H9 (cell line): ENCODE data around the gene TEX12. TPM values are rescaled to one million over a fixed set of nuclear protein-coding genes. Genes with fewer than 3 reads are reported as not detected.

Source experiments
- DNase-seq: peaks from one replicate; pipeline ENCODE4 v3.0.0-alpha.2; 2017
- H2AFZ ChIP-seq: one replicate; pipeline ENCODE4 v1.6.1; 2013; ENCODE audit warnings: mild to moderate bottlenecking, low read length, control low read depth, moderate library complexity
- H2AK5ac ChIP-seq: 2 replicates; pipeline ENCODE4 v1.6.1; 2013; ENCODE audit warnings: low read length, control low read depth, mixed read lengths; ENCODE audit not compliant: insufficient read length
- H2BK120ac ChIP-seq: one replicate; pipeline ENCODE4 v1.6.1; 2013; ENCODE audit warnings: low read depth, mild to moderate bottlenecking, low read length, control low read depth, inconsistent platforms; ENCODE audit not compliant: poor library complexity, severe bottlenecking
- H2BK12ac ChIP-seq: 2 replicates; pipeline ENCODE4 v1.6.1; 2013; ENCODE audit warnings: low read length, control low read depth, mixed read lengths, low read depth; ENCODE audit not compliant: insufficient read length
- H2BK15ac ChIP-seq: 2 replicates; pipeline ENCODE4 v1.6.1; 2013; ENCODE audit warnings: low read depth, low read length, control low read depth
- H2BK20ac ChIP-seq: one replicate; pipeline ENCODE4 v1.6.1; 2013; ENCODE audit warnings: low read depth, mild to moderate bottlenecking, low read length, control low read depth, inconsistent platforms; ENCODE audit not compliant: poor library complexity, severe bottlenecking
- H2BK5ac ChIP-seq: 2 replicates; pipeline ENCODE4 v1.6.1; 2013; ENCODE audit warnings: low read length, control low read depth, mixed read lengths; ENCODE audit not compliant: insufficient read length
- H3K14ac ChIP-seq: 2 replicates; pipeline ENCODE4 v1.6.1; 2013; ENCODE audit warnings: low read length, control low read depth; ENCODE audit not compliant: insufficient read depth
- H3K18ac ChIP-seq: 2 replicates; pipeline ENCODE4 v1.6.1; 2013; ENCODE audit warnings: low read depth, mild to moderate bottlenecking, mixed read lengths, low read length, control low read depth; ENCODE audit not compliant: insufficient read length
- H3K23ac ChIP-seq: 2 replicates; pipeline ENCODE4 v1.6.1; 2013; ENCODE audit warnings: low read length, control low read depth, mixed read lengths, low read depth; ENCODE audit not compliant: insufficient read length
- H3K23me2 ChIP-seq: 2 replicates; pipeline ENCODE4 v1.6.1; 2013; ENCODE audit warnings: low read depth, mild to moderate bottlenecking, mixed read lengths, low read length, control low read depth; ENCODE audit not compliant: insufficient read length, poor library complexity, severe bottlenecking
- H3K27ac ChIP-seq: 2 replicates; pipeline ENCODE4 v1.5.1; 2013; ENCODE audit warnings: low read length, control low read depth, mixed read lengths, low read depth; ENCODE audit not compliant: insufficient read length
- H3K27me3 ChIP-seq: 2 replicates; pipeline ENCODE4 v1.6.1; 2013; ENCODE audit warnings: low read length, control low read depth, inconsistent platforms; ENCODE audit not compliant: insufficient read depth
- H3K4ac ChIP-seq: 2 replicates; pipeline ENCODE4 v1.6.1; 2013; ENCODE audit warnings: low read depth, mild to moderate bottlenecking, control low read depth, inconsistent platforms, low read length, moderate library complexity
- H3K4me1 ChIP-seq: 2 replicates; pipeline ENCODE4 v1.6.1; 2013; ENCODE audit warnings: low read length, control low read depth, inconsistent platforms; ENCODE audit not compliant: insufficient read depth
- H3K4me2 ChIP-seq: 2 replicates; pipeline ENCODE4 v1.6.1; 2013; ENCODE audit warnings: low read length, control low read depth, mixed read lengths; ENCODE audit not compliant: insufficient read length, insufficient read depth
- H3K56ac ChIP-seq: 2 replicates; pipeline ENCODE4 v1.6.1; 2013; ENCODE audit warnings: low read depth, mild to moderate bottlenecking, mixed read lengths, low read length, control low read depth; ENCODE audit not compliant: insufficient read length
- H3K79me1 ChIP-seq: 2 replicates; pipeline ENCODE4 v1.6.1; 2013; ENCODE audit warnings: low read depth, mild to moderate bottlenecking, moderate library complexity, low read length, control low read depth, inconsistent platforms; ENCODE audit not compliant: insufficient read depth, poor library complexity, severe bottlenecking
- H3K79me2 ChIP-seq: 2 replicates; pipeline ENCODE4 v1.6.1; 2013; ENCODE audit warnings: low read length, control low read depth, inconsistent platforms; ENCODE audit not compliant: insufficient read depth
- H3K9ac ChIP-seq: 2 replicates; pipeline ENCODE4 v1.6.1; 2013; ENCODE audit warnings: low read length, control low read depth, mixed read lengths; ENCODE audit not compliant: insufficient read length; ENCODE audit errors: extremely low read depth
- H3K9me3 ChIP-seq: one replicate; pipeline ENCODE4 v1.6.1; 2013; ENCODE audit warnings: low read depth, low read length, inconsistent platforms; ENCODE audit not compliant: control insufficient read depth
- H3T11ph ChIP-seq: one replicate; pipeline ENCODE4 v1.6.1; 2013; ENCODE audit warnings: mild to moderate bottlenecking, low read length, control low read depth, inconsistent platforms
- H4K20me1 ChIP-seq: one replicate; pipeline ENCODE4 v1.6.1; 2013; ENCODE audit not compliant: control insufficient read depth, insufficient read length, insufficient read depth
- H4K5ac ChIP-seq: 2 replicates; pipeline ENCODE4 v1.6.1; 2013; ENCODE audit warnings: low read depth, mild to moderate bottlenecking, mixed read lengths, low read length, control low read depth; ENCODE audit not compliant: insufficient read length
- H4K8ac ChIP-seq: replicated peaks from 2 replicates; pipeline ENCODE4 v1.6.1; 2013; ENCODE audit warnings: low read length, control low read depth, mixed read lengths, low read depth; ENCODE audit not compliant: insufficient read length
- H4K91ac ChIP-seq: 2 replicates; pipeline ENCODE4 v1.6.1; 2013; ENCODE audit warnings: low read depth, mild to moderate bottlenecking, moderate library complexity, mixed read lengths, low read length, control low read depth; ENCODE audit not compliant: insufficient read length
- H3K27ac Mint-ChIP-seq, 3 experiments: 2 replicates in 2 of 3; 3 replicates in 1 of 3; pipeline ENCODE4 v1.8.0; 2020 to 2021; ENCODE audit warnings: mixed read lengths in 3 of 3, mild to moderate bottlenecking in 1 of 3, moderate library complexity in 1 of 3
- H3K27me3 Mint-ChIP-seq: 2 replicates; pipeline ENCODE4 v1.8.0; 2021; ENCODE audit warnings: low read depth, mild to moderate bottlenecking, moderate library complexity, mixed read lengths
- H3K36me3 Mint-ChIP-seq, 3 experiments: 2 replicates in 2 of 3; 3 replicates in 1 of 3; pipeline ENCODE4 v1.8.0; 2020 to 2021; ENCODE audit warnings: low read depth in 3 of 3, mixed read lengths in 3 of 3; ENCODE audit not compliant: insufficient read depth in 1 of 3
- H3K4me1 Mint-ChIP-seq, 2 experiments: 2 replicates each; pipeline ENCODE4 v1.8.0; 2020; ENCODE audit warnings: mixed read lengths in 2 of 2
- H3K4me3 Mint-ChIP-seq, 2 experiments: 2 replicates in 1 of 2; 3 replicates in 1 of 2; pipeline ENCODE4 v1.8.0; 2020 to 2021; ENCODE audit warnings: mild to moderate bottlenecking in 2 of 2, mixed read lengths in 2 of 2, moderate library complexity in 1 of 2
- H3K9me3 Mint-ChIP-seq, 2 experiments: 2 replicates in 1 of 2; 3 replicates in 1 of 2; pipeline ENCODE4 v1.8.0; 2020; ENCODE audit warnings: mild to moderate bottlenecking in 2 of 2, mixed read lengths in 2 of 2, moderate library complexity in 1 of 2
- CTCF ChIP-seq: fragments of 200-600 bp; sonication (generic); conservative IDR thresholded peaks from 3 replicates; pipeline ENCODE4 v1.8.0; 2021; ENCODE audit warnings: antibody characterized with exemption, mild to moderate bottlenecking
- WGBS: extraction: QIAGEN DNeasy Blood & Tissue Kit; methylation state at CpG from one replicate; pipeline ENCODE4 v1.1.7; 2013; ENCODE audit warnings: missing lambda C conversion rate, low lambda C conversion rate, mixed read lengths; ENCODE audit not compliant: insufficient read length; ENCODE audit errors: extremely low coverage; 5-methylcytosine and 5-hydroxymethylcytosine counted together
- total RNA-seq: library from RNA; stranded (reverse); gene quantifications from 2 replicates; pipeline ENCODE4 v1.2.1, GENCODE V29; 2021

Gene TEX12
- total RNA-seq, 1 experiment from 2014 or later: 0.31 TPM

- no peak overlapping the region for H4K8ac ChIP-seq
- no peaks in the 10 kb centered on the region for H4K20me1 ChIP-seq
- no peak overlapping the region for H3K4ac ChIP-seq
- no peak overlapping the region for H2BK5ac ChIP-seq
- no peak overlapping the region for H2BK15ac ChIP-seq
- no peaks in the 10 kb centered on the region for H3K23me2 ChIP-seq
- no CpG with 5 or more reads among the region's 1 CpG for WGBS
- DNase-seq: no peak
- H2BK12ac ChIP-seq: no peak overlapping the region
- no peaks in the 10 kb centered on the region for H3K9me3 ChIP-seq
- Mint-ChIP-seq H3K27me3 (peaks cover 11% of the 10 kb centered on the region), H3K4me1 (peaks cover 2 to 3% of the 10 kb centered on the region in 2 experiments; a peak in 1 of 4 replicates), H3K9me3 (peaks cover 4 to 7% of the 10 kb centered on the region in 2 experiments; a peak in 4 of 5 replicates), H3K27ac (no peak overlapping the region), H3K4me3 (no peak overlapping the region), H3K36me3 (no peaks in the 10 kb centered on the region)
- H3K56ac ChIP-seq: no peak overlapping the region
- H3K4me2 ChIP-seq: no peak overlapping the region
- no peak overlapping the region for H3K14ac ChIP-seq
- H2BK20ac ChIP-seq: no peak overlapping the region
- no peak overlapping the region for H3K23ac ChIP-seq
- no peaks in the 10 kb centered on the region; the same call in 1 of the 2 replicates for H3K4me1 ChIP-seq
- H2AK5ac ChIP-seq: no peak overlapping the region
- no peak overlapping the region for H3T11ph ChIP-seq
- H3K27me3 ChIP-seq: no peaks in the 10 kb centered on the region
- no peak overlapping the region for H2BK120ac ChIP-seq
- H4K91ac ChIP-seq: no peak overlapping the region
- H3K9ac ChIP-seq: no peak overlapping the region
- H2AFZ ChIP-seq: no peak overlapping the region
- H3K79me1 ChIP-seq: no peaks in the 10 kb centered on the region
- H3K18ac ChIP-seq: no peak overlapping the region
- TF ChIP-seq CTCF: no peak
- H3K27ac ChIP-seq: no peak overlapping the region
- no peaks in the 10 kb centered on the region for H3K79me2 ChIP-seq
- H4K5ac ChIP-seq: no peak overlapping the region
These were observed 15.7 kb downstream of the TEX12 start for GRCh38 chr11:112182867-112183266.
